A549 (cell line): ENCODE measurements around the gene RBCK1.
"Not testable (repeated sequence)": the region's sequence is repeated elsewhere in the genome, so short reads cannot be mapped to it uniquely, and the experiment has no call there.

Experiments
- BHLHE40 ChIP-seq: IDR thresholded peaks from 2 replicates; pipeline ENCODE4 v1.6.1; 2012; ENCODE audit warnings: low read depth, low read length, inconsistent platforms
- CTCF ChIP-seq: fragments of >200 bp; sonication (Bioruptor Twin); formaldehyde crosslinking; IDR thresholded peaks from 3 replicates; pipeline ENCODE4 v1.5.1; 2016
- ELK1 ChIP-seq: fragments of 150-350 bp; IDR thresholded peaks from 2 replicates; pipeline ENCODE4 v1.6.1; 2014; ENCODE audit warnings: low read depth, mild to moderate bottlenecking, low read length
- JUNB ChIP-seq: fragments of >200 bp; sonication (Bioruptor Twin); formaldehyde crosslinking; IDR thresholded peaks from 2 replicates; pipeline ENCODE4 v1.6.1; 2016
- MYC ChIP-seq: IDR thresholded peaks from 2 replicates; pipeline ENCODE4 v1.6.1; 2012; ENCODE audit warnings: mild to moderate bottlenecking, inconsistent platforms, low read length, improper control_type of control experiment, borderline replicate concordance
- POLR2AphosphoS2 ChIP-seq: conservative IDR thresholded peaks from 2 replicates; pipeline ENCODE4 v1.6.1; 2012; ENCODE audit warnings: low read length, improper control_type of control experiment, inconsistent platforms
- RAD21 ChIP-seq, 2 experiments: fragments of >200 bp in 1 of 2; sonication (Bioruptor Twin) in 1 of 2; formaldehyde crosslinking in 1 of 2; IDR thresholded peaks in 1 of 2; conservative IDR thresholded peaks in 1 of 2; 2 replicates in 1 of 2; 3 replicates in 1 of 2; pipeline ENCODE4 v1.6.1; 2012 to 2018; ENCODE audit warnings: inconsistent platforms in 1 of 2
- RARB ChIP-seq: fragments of 250-450 bp; sonication (Bioruptor Pico); IDR thresholded peaks from 2 replicates; pipeline ENCODE4 v1.8.0; 2021; ENCODE audit warnings: mild to moderate bottlenecking, moderate library complexity
- SMC3 ChIP-seq: fragments of >200 bp; sonication (Bioruptor Twin); formaldehyde crosslinking; IDR thresholded peaks from 3 replicates; pipeline ENCODE4 v1.6.1; 2018; ENCODE audit warnings: inconsistent platforms
- ZFP36 ChIP-seq: fragments of 450-650 bp; IDR thresholded peaks from 2 replicates; pipeline ENCODE4 v1.6.1; 2014; ENCODE audit warnings: borderline replicate concordance; ENCODE audit not compliant: partially characterized antibody

- TF ChIP-seq ELK1; MYC; RAD21 (conservative IDR thresholded peaks at IDR 0.05 in 1 of 2, IDR thresholded peaks at IDR 0.05 in 1 of 2); POLR2AphosphoS2; CTCF; JUNB; ZFP36; RARB; BHLHE40; SMC3: not testable (repeated sequence)
These were observed 30.5 kb upstream of the RBCK1 start for GRCh38 chr20:377578-377977.
